AG04449 (cell line): Measurements from ENCODE around the gene SWI5.
A peak's percentile ranks its signal among the peaks of the same experiment; 100 is the strongest.
"Not testable (repeated sequence)": the region's sequence is repeated elsewhere in the genome, so short reads cannot be mapped to it uniquely, and the experiment has no call there.

Experiments used
- CTCF ChIA-PET: fragments of 350-600 bp; formaldehyde crosslinking; extraction: SDS; loops from one replicate; lab custom pipeline; 2021; ENCODE audit warnings: antibody characterized with exemption; lab: Yijun Ruan, JAX
- POLR2A ChIA-PET: fragments of 400-600, 350-600 bp; formaldehyde crosslinking; extraction: SDS; loops from one replicate; lab custom pipeline; 2020; ENCODE audit warnings: antibody characterized with exemption, inconsistent platforms; lab: Yijun Ruan, JAX
- DNase-seq: peaks from one replicate; pipeline ENCODE4 v3.0.0-alpha.2; 2010; ENCODE audit warnings: low read depth, low spot score
- H3K4me3 ChIP-seq: 2 replicates; pipeline ENCODE4 v1.5.1; 2011; ENCODE audit warnings: low read depth, mild to moderate bottlenecking, control low read depth, low read length
- CTCF ChIP-seq: IDR thresholded peaks from one replicate; pipeline ENCODE4 v1.5.1; 2011; ENCODE audit warnings: mild to moderate bottlenecking, moderate library complexity, low read length, control low read depth, inconsistent platforms; ENCODE audit not compliant: insufficient read depth; ENCODE audit errors: missing control alignments

Gene SWI5

DNA sequence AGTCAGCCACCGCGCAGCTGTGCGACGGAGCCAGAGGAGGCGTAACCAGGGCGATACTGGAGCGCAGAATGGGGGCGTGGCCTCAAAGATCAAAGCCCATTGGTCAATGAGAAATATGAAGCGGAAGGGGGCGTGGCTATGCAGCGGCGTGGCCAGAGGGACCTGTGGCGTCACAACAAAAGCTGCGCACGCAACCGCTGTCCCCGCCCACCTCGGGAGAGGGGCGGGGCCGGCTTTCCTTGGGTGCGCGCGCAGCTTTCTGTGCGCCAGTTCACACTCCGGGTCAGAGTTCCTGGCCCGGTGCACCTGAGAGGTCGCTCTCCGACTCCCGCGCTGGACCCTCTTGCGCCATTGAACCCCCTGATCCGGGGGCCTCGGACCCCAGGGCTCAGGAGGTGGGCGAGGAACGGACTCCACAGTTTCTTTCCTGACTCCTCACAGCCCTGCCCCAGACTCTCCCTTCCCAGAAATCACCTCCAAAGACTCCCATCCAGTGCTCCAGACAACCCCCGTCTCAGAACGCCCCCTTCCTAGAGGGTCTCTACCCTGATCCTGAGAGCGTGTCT is at the start of gene SWI5:
SWI5 (plus strand) TSS at position 269 of the 566 bp plus-strand sequence.
- CTCF ChIA-PET, result interaction anchor here (0.6 to 1.1 kb wide), 4 partner anchors 17 to 163 kb away, joined by 3 read pairs; no protein-coding TSS in a partner anchor

GRCh38 chr9:128226412-128226801 is 49.7 kb upstream of the SWI5 start:
- H3K4me3 ChIP-seq, result no peak overlapping the region
- no peak for DNase-seq
- no peak for TF ChIP-seq CTCF
- CTCF ChIA-PET, result interaction anchor here (0.9 kb wide), 1 partner anchor 29 kb away, joined by 3 read pairs; no protein-coding TSS in a partner anchor
- POLR2A ChIA-PET, result no interaction called here

More for the DNA sequence above, at the start of gene SWI5:
- H3K4me3 ChIP-seq, result peak within 1 kb of the TSS; percentile 92
- peak; percentile 88 for DNase-seq
- TF ChIP-seq CTCF, result no peak
- POLR2A ChIA-PET, result interaction anchor here (0.5 to 0.9 kb wide), 12 partner anchors 13 to 95 kb away, joined by 3 to 5 read pairs (median 3); partner anchors contain the start of gene URM1

DNA sequence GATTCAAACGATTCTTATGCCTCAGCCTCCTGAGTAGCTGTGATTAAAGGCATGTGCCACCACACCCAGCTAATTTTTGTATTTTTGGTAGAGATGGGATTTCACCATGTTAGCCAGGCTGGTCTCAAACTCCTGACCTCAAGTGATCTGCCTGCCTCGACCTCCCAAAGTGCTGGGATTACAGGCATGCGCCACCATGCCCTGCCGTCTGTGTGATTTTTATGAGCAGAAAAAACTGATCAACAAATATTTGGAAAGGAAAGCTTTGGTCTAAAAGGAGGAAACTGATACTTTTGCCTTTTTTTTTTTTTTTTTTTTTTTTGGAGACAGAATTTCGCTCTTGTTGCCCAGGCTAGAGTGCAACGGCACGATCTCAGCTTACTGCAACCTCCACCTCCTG is 45.2 kb upstream of the SWI5 start:
- POLR2A ChIA-PET, DNase-seq, CTCF ChIA-PET, H3K4me3 ChIP-seq: not testable (repeated sequence)

DNA sequence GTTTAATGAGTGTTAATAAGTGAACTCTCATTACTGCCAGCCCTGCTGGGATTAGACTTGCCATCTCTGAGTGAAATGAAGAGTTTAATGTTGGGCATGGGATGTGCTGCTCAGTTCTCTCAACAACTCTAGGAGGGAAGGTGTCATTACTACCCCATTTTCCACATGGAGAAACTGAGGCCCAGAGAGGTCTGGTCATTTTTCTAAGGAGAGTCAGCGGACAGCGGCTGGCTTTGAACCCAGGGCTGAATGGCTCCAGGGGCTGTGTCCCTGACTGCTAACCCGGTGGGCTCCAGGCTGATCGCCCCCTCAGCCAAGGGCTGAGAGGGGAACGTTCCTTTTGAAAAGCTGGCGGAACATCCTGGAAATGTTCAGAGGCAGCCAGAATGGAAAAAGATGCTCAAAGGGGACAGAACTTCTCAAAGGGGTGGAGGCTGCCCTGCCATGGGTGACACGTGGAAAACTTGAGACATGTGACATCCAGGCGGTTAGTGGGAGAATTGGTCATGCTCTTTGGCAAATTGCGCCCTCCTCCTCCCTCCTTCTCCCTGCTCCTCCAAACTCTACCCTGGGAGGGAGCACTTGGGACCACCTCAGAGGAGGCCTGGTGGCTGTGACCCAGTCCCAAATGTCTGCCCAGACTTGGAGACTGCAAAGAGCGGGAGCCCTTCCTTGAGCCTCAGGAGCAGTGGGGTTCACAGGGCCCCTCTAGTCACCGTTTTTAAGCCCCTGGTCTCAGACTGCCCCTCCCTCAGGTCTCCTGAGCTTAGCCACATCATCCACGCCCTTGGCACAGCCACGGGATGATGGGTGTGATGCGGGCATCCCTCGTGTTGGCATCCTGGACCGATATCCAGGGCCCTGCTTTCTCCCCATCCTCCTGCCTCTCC is 44.2 kb upstream of the SWI5 start:
- H3K4me3 ChIP-seq, result no peak overlapping the region
- CTCF ChIA-PET, result interaction anchor here (1.2 to 1.6 kb wide), 3 partner anchors 9 to 25 kb away, joined by 4 to 7 read pairs (median 5); no protein-coding TSS in a partner anchor
- POLR2A ChIA-PET, result no interaction called here
- TF ChIP-seq CTCF, result no peak
- no peak for DNase-seq

GRCh38 chr9:128232528-128233428 is 43.3 kb upstream of the SWI5 start:
- POLR2A ChIA-PET, result interaction anchor here (0.8 to 1.2 kb wide), 2 partner anchors 9 to 11 kb away, joined by 3 to 5 read pairs; no protein-coding TSS in a partner anchor
- CTCF ChIA-PET, result interaction anchor here (0.8 to 1.6 kb wide), 4 partner anchors 8 to 115 kb away, joined by 4 to 7 read pairs (median 5); no protein-coding TSS in a partner anchor
- no peak for DNase-seq
- TF ChIP-seq CTCF, result no peak
- H3K4me3 ChIP-seq, result no peak overlapping the region

- no peak for DNase-seq
- no peak for TF ChIP-seq CTCF
- ChIA-PET POLR2A (interaction anchor here (1.0 kb wide), 1 partner anchor 21 kb away, joined by 3 read pairs; no protein-coding TSS in a partner anchor), CTCF (no interaction called here)
- H3K4me3 ChIP-seq, result no peak overlapping the region
Measured at GRCh38 chr9:128233817-128234406, 42.2 kb upstream of the SWI5 start.
